Measurements from ENCODE around the gene OR2T34. TPM values are rescaled to one million over a fixed set of nuclear protein-coding genes. Genes with fewer than 3 reads are reported as not detected.
"Not testable (repeated sequence)": the region's sequence is repeated elsewhere in the genome, so short reads cannot be mapped to it uniquely, and the experiment has no call there.

Gene OR2T34
- total RNA-seq (2014; rRNA removed; shearing (Covaris generic)) (not detected in 2 replicates), polyA plus RNA-seq (2016; fragmentation: Nextera tagmentation; extraction: Ambion mirVana) (not detected in 2 replicates)
- long read RNA-seq, result 0 reads

- H3K36me3 ChIP-seq (ENCODE audit: insufficient read depth); H3K4me1 Mint-ChIP-seq; H3K27ac Mint-ChIP-seq; H3K27me3 Mint-ChIP-seq (ENCODE audit: insufficient read depth, low read depth, poor library complexity); H3K27me3 ChIP-seq (ENCODE audit: insufficient read depth); H4K20me1 ChIP-seq (replicated peaks; ENCODE audit: insufficient read depth); H3K27ac ChIP-seq (ENCODE audit: low read depth); H3K9me2 ChIP-seq (ENCODE audit: insufficient read depth); H3K4me3 Mint-ChIP-seq; H3K4me2 ChIP-seq; H3K79me2 ChIP-seq (replicated peaks; ENCODE audit: insufficient read depth); H3K4me1 ChIP-seq (ENCODE audit: insufficient read depth); DNase-seq (ENCODE audit: low spot score); ATAC-seq; H3F3A ChIP-seq (replicated peaks; ENCODE audit: low read depth); H3K4me3 ChIP-seq; H2AFZ ChIP-seq: not testable (repeated sequence)
- H3K36me3 Mint-ChIP-seq (ENCODE audit: low read depth), result peaks cover 14% of the 10 kb centered on the region
- peaks cover 62% of the 10 kb centered on the region for H3K9me3 Mint-ChIP-seq
These were observed at the start of gene OR2T34 for GRCh38 chr1:248574657-248575056. TSS of gene OR2T34 (minus strand) at chr1:248574757. CDS start at chr1:248574757, 0 bp downstream.

DNA sequence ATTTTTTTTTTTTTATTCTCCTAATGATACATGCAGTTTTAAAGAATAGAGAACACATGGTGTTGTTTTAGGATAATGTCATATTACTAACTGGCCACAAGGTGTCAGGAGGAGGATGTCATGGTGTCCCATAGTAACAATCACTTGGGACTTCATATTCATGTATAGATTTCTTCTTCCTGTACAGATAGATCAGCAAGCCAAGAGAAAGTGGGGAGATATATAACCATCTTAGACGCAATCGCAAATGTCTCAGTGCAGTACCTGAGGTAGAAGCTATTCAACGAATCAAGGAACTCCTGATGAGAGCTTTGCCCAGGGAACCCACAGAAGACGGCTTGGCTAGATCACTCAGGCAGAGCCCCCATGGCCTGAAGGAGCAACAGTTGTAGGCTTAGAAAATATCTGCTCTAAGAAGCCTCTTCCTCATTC is 48.0 kb upstream of the OR2T34 start:
- TF ChIP-seq, protein P1, sequence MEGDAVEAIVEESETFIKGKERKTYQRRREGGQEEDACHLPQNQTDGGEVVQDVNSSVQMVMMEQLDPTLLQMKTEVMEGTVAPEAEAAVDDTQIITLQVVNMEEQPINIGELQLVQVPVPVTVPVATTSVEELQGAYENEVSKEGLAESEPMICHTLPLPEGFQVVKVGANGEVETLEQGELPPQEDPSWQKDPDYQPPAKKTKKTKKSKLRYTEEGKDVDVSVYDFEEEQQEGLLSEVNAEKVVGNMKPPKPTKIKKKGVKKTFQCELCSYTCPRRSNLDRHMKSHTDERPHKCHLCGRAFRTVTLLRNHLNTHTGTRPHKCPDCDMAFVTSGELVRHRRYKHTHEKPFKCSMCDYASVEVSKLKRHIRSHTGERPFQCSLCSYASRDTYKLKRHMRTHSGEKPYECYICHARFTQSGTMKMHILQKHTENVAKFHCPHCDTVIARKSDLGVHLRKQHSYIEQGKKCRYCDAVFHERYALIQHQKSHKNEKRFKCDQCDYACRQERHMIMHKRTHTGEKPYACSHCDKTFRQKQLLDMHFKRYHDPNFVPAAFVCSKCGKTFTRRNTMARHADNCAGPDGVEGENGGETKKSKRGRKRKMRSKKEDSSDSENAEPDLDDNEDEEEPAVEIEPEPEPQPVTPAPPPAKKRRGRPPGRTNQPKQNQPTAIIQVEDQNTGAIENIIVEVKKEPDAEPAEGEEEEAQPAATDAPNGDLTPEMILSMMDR (conservative IDR thresholded peaks at IDR 0.05; ENCODE audit: low read depth in 2 of 2), result peak; percentile 35 to 42
- TF ChIP-seq ZNF114 (CRISPR knock-in tag; IDR thresholded peaks at IDR 0.05) (no peak), STAT1 (IDR thresholded peaks at IDR 0.05; ENCODE audit: unreplicated experiment) (no peak), CREB1 (CRISPR knock-in tag; IDR thresholded peaks at IDR 0.05; ENCODE audit: low read depth) (no peak), ETS1 (IDR thresholded peaks at IDR 0.05) (no peak), NANOG (IDR thresholded peaks at IDR 0.05; ENCODE audit: borderline replicate concordance) (no peak)
- TF ChIP-seq, protein P2, sequence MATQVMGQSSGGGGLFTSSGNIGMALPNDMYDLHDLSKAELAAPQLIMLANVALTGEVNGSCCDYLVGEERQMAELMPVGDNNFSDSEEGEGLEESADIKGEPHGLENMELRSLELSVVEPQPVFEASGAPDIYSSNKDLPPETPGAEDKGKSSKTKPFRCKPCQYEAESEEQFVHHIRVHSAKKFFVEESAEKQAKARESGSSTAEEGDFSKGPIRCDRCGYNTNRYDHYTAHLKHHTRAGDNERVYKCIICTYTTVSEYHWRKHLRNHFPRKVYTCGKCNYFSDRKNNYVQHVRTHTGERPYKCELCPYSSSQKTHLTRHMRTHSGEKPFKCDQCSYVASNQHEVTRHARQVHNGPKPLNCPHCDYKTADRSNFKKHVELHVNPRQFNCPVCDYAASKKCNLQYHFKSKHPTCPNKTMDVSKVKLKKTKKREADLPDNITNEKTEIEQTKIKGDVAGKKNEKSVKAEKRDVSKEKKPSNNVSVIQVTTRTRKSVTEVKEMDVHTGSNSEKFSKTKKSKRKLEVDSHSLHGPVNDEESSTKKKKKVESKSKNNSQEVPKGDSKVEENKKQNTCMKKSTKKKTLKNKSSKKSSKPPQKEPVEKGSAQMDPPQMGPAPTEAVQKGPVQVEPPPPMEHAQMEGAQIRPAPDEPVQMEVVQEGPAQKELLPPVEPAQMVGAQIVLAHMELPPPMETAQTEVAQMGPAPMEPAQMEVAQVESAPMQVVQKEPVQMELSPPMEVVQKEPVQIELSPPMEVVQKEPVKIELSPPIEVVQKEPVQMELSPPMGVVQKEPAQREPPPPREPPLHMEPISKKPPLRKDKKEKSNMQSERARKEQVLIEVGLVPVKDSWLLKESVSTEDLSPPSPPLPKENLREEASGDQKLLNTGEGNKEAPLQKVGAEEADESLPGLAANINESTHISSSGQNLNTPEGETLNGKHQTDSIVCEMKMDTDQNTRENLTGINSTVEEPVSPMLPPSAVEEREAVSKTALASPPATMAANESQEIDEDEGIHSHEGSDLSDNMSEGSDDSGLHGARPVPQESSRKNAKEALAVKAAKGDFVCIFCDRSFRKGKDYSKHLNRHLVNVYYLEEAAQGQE (IDR thresholded peaks at IDR 0.05; ENCODE audit: unreplicated experiment), result no peak
- Histone ChIP-seq H4K20me1 (replicated peaks; ENCODE audit: insufficient read depth) (no peaks in the 10 kb centered on the region), H3K36me3 (ENCODE audit: insufficient read depth) (no peaks in the 10 kb centered on the region), H3K4me1 (ENCODE audit: insufficient read depth) (no peaks in the 10 kb centered on the region), H3F3A (replicated peaks; ENCODE audit: low read depth) (no peaks in the 10 kb centered on the region), H3K27me3 (ENCODE audit: insufficient read depth) (no peaks in the 10 kb centered on the region), H3K4me2 (no peak overlapping the region), H2AFZ (no peak overlapping the region), H3K79me2 (replicated peaks; ENCODE audit: insufficient read depth) (no peaks in the 10 kb centered on the region), H3K27ac (ENCODE audit: low read depth) (no peak overlapping the region), H3K4me3 (no peak overlapping the region), H3K9me2 (ENCODE audit: insufficient read depth) (no peaks in the 10 kb centered on the region)
- H3K27ac Mint-ChIP-seq, result no peak overlapping the region
- DNase-seq (ENCODE audit: low spot score) (peak; percentile 6), ATAC-seq (no peak)
- H3K4me3 Mint-ChIP-seq, result no peak overlapping the region
- H3K9me3 Mint-ChIP-seq, result peaks cover 48% of the 10 kb centered on the region
- H3K4me1 Mint-ChIP-seq, result no peaks in the 10 kb centered on the region
- no peaks in the 10 kb centered on the region for H3K27me3 Mint-ChIP-seq (ENCODE audit: insufficient read depth, low read depth, poor library complexity)
- peaks cover 10% of the 10 kb centered on the region; the same call in 1 of the 3 replicates for H3K36me3 Mint-ChIP-seq (ENCODE audit: low read depth)
